GM06990 (cell line): ENCODE data around the gene AP3B2.

ENCODE experiments used
- DNase-seq: peaks from one replicate; pipeline ENCODE4 v3.0.0-alpha.2; 2011; ENCODE audit not compliant: insufficient read length; ENCODE audit errors: extremely low read depth
- H3K27me3 ChIP-seq: replicated peaks from 2 replicates; pipeline ENCODE4 v1.6.0; 2011; ENCODE audit warnings: low read length; ENCODE audit not compliant: control insufficient read depth, insufficient read depth
- H3K36me3 ChIP-seq: 2 replicates; pipeline ENCODE4 v1.5.1; 2011; ENCODE audit warnings: low read length; ENCODE audit not compliant: control insufficient read depth, insufficient read depth
- H3K4me3 ChIP-seq: replicated peaks from 2 replicates; pipeline ENCODE4 v1.5.1; 2011; ENCODE audit warnings: low read depth, mild to moderate bottlenecking, control low read depth, low read length
- CTCF ChIP-seq: IDR thresholded peaks from 2 replicates; pipeline ENCODE4 v1.5.1; 2011; ENCODE audit warnings: low read length, control low read depth, mild to moderate bottlenecking, inconsistent platforms; ENCODE audit not compliant: insufficient read depth, poor library complexity, severe bottlenecking

Gene AP3B2

GRCh38 chr15:82677720-82678323, 31.9 kb downstream of the AP3B2 start:
- TF ChIP-seq CTCF: no peak
- Histone ChIP-seq H3K4me3 (no peak overlapping the region), H3K36me3 (no peaks in the 10 kb centered on the region), H3K27me3 (no peaks in the 10 kb centered on the region; the same call in 1 of the 2 replicates)
- DNase-seq: no peak

- DNase-seq: no peak
- Histone ChIP-seq H3K4me3 (no peak overlapping the region), H3K36me3 (no peaks in the 10 kb centered on the region), H3K27me3 (no peaks in the 10 kb centered on the region; the same call in 1 of the 2 replicates)
- TF ChIP-seq CTCF: no peak
Measured at GRCh38 chr15:82674873-82675272, 34.8 kb downstream of the AP3B2 start.

GRCh38 chr15:82670699-82671098, 39.0 kb downstream of the AP3B2 start:
- H3K27me3 ChIP-seq: no peaks in the 10 kb centered on the region
- no peak overlapping the region for H3K4me3 ChIP-seq
- TF ChIP-seq CTCF: no peak
- DNase-seq: no peak
- H3K36me3 ChIP-seq: no peaks in the 10 kb centered on the region

- no peak for DNase-seq
- Histone ChIP-seq H3K27me3 (no peaks in the 10 kb centered on the region), H3K36me3 (no peaks in the 10 kb centered on the region), H3K4me3 (no peak overlapping the region)
- TF ChIP-seq CTCF: no peak
Measured at GRCh38 chr15:82666606-82667005, 43.1 kb downstream of the AP3B2 start.

GRCh38 chr15:82664021-82664420, 45.7 kb downstream of the AP3B2 start:
- H3K4me3 ChIP-seq: no peak overlapping the region
- no peaks in the 10 kb centered on the region for H3K27me3 ChIP-seq
- TF ChIP-seq CTCF: no peak
- no peaks in the 10 kb centered on the region for H3K36me3 ChIP-seq
- no peak for DNase-seq

GRCh38 chr15:82663186-82663600, 46.5 kb downstream of the AP3B2 start:
- H3K27me3 ChIP-seq: no peaks in the 10 kb centered on the region
- no peak for DNase-seq
- TF ChIP-seq CTCF: no peak
- H3K36me3 ChIP-seq: no peaks in the 10 kb centered on the region
- H3K4me3 ChIP-seq: no peak overlapping the region
